B cell (primary cell): Measurements from ENCODE around the gene PCDHGB2. TPM values are rescaled to one million over a fixed set of nuclear protein-coding genes. Genes with fewer than 3 reads are reported as not detected.
A peak's percentile ranks its signal among the peaks of the same experiment; 100 is the strongest.
"Not testable (repeated sequence)": the region's sequence is repeated elsewhere in the genome, so short reads cannot be mapped to it uniquely, and the experiment has no call there.

Experiments
- ATAC-seq: fragments of 200-7000 bp; cut with Tn5 transposase; one replicate; pipeline ENCODE4 v1.10.0; 2021; ENCODE audit warnings: low read depth, mild to moderate bottlenecking, moderate number of reproducible peaks, moderate library complexity
- CTCF ChIA-PET: fragments of 350-600 bp; sonication (Branson Sonifier 250); formaldehyde crosslinking; loops from one replicate; lab custom pipeline; 2021; ENCODE audit warnings: antibody characterized with exemption, inconsistent platforms; lab: Charles Lee
- POLR2A ChIA-PET: fragments of 350-600 bp; sonication (Branson Sonifier 250); formaldehyde crosslinking; loops from one replicate; lab custom pipeline; 2021; ENCODE audit warnings: antibody characterized with exemption; lab: Charles Lee
- DNase-seq: peaks from one replicate; pipeline ENCODE4 v3.0.0; 2013
- H2AFZ ChIP-seq: 2 replicates; pipeline ENCODE4 v1.6.1; 2012; ENCODE audit warnings: mild to moderate bottlenecking, low read depth, low read length; ENCODE audit not compliant: insufficient read depth, poor library complexity, severe bottlenecking
- H3K27ac ChIP-seq, 2 donors: 1 replicate in 1 of 2; 2 replicates in 1 of 2; pipeline ENCODE4 v1.5.1; 2012 to 2013; ENCODE audit warnings: low read length in 2 of 2, mild to moderate bottlenecking in 2 of 2, moderate library complexity in 1 of 2
- H3K27me3 ChIP-seq, 4 experiments: fragments of 200-600 bp in 1 of 4; sonication (generic) in 1 of 4; replicated peaks in 1 of 4; 1 replicate in 2 of 4; 2 replicates in 2 of 4; pipeline versions ENCODE4 v1.6.1 to v1.7.0; 2013 to 2016; ENCODE audit warnings: low read length in 3 of 4, mild to moderate bottlenecking in 2 of 4, mixed read lengths in 1 of 4, moderate library complexity in 1 of 4; ENCODE audit not compliant: insufficient read depth in 4 of 4, control insufficient read depth in 3 of 4; ENCODE audit errors: control extremely low read depth in 1 of 4
- H3K36me3 ChIP-seq, 2 experiments: replicated peaks in 1 of 2; 1 replicate in 1 of 2; 2 replicates in 1 of 2; pipeline versions ENCODE4 v1.6.1 to v1.7.1; 2013; ENCODE audit warnings: low read length in 1 of 2; ENCODE audit not compliant: insufficient read depth in 2 of 2, control insufficient read depth in 1 of 2; ENCODE audit errors: control extremely low read depth in 1 of 2, extremely low read depth in 1 of 2
- H3K4me1 ChIP-seq, 2 donors: fragments of 200-600 bp in 1 of 2; sonication (generic) in 1 of 2; 1 replicate in 1 of 2; 2 replicates in 1 of 2; pipeline versions ENCODE4 v1.5.1 to v1.6.1; 2013 to 2017; ENCODE audit warnings: low read length in 2 of 2; ENCODE audit not compliant: control insufficient read depth in 2 of 2, insufficient read depth in 2 of 2
- H3K4me2 ChIP-seq: replicated peaks from 2 replicates; pipeline ENCODE3; 2012; ENCODE audit warnings: mild to moderate bottlenecking, low read depth, low read length; ENCODE audit not compliant: poor library complexity, severe bottlenecking
- H3K4me3 ChIP-seq, 5 experiments: fragments of 200-600 bp in 1 of 5; sonication (generic) in 1 of 5; 1 replicate in 3 of 5; 2 replicates in 2 of 5; pipeline versions ENCODE4 v1.5.1 to v1.7.0; 2011 to 2016; ENCODE audit warnings: low read length in 4 of 5, mild to moderate bottlenecking in 4 of 5, low read depth in 2 of 5, control low read depth in 1 of 5, moderate library complexity in 1 of 5; ENCODE audit not compliant: insufficient read depth in 1 of 5; ENCODE audit errors: control extremely low read depth in 1 of 5, extremely low read depth in 1 of 5
- H3K79me2 ChIP-seq: fragments of 200-600 bp; sonication (generic); one replicate; pipeline ENCODE4 v1.6.0; 2016; ENCODE audit warnings: low read length; ENCODE audit not compliant: control insufficient read depth, insufficient read depth
- H3K9ac ChIP-seq: fragments of 200-600 bp; sonication (generic); 2 replicates; pipeline ENCODE4 v1.6.1; 2017; ENCODE audit warnings: mild to moderate bottlenecking, low read length, moderate library complexity
- H3K9me3 ChIP-seq, 3 donors: one replicate each; pipeline versions ENCODE4 v1.6.1 to v1.7.1; 2013; ENCODE audit warnings: low read length in 2 of 3; ENCODE audit not compliant: control insufficient read depth in 2 of 3, insufficient read depth in 1 of 3; ENCODE audit errors: control extremely low read depth in 1 of 3
- H4K20me1 ChIP-seq: 2 replicates; pipeline ENCODE4 v1.6.0; 2012; ENCODE audit warnings: mild to moderate bottlenecking, low read length; ENCODE audit not compliant: insufficient read depth, control insufficient read depth, poor library complexity, severe bottlenecking
- H3K27ac Mint-ChIP-seq: one replicate; pipeline ENCODE4 v1.8.0; 2021; ENCODE audit warnings: mixed read lengths
- H3K27me3 Mint-ChIP-seq: one replicate; pipeline ENCODE4 v1.8.0; 2021; ENCODE audit warnings: mixed read lengths
- H3K4me1 Mint-ChIP-seq: one replicate; pipeline ENCODE4 v1.8.0; 2021; ENCODE audit warnings: mixed read lengths
- H3K4me3 Mint-ChIP-seq: one replicate; pipeline ENCODE4 v1.8.0; 2021; ENCODE audit warnings: mixed read lengths
- H3K9me3 Mint-ChIP-seq: one replicate; pipeline ENCODE4 v1.8.0; 2022; ENCODE audit warnings: mixed read lengths; ENCODE audit not compliant: insufficient read depth
- CTCF ChIP-seq: fragments of 200-600 bp; IDR thresholded peaks from one replicate; pipeline ENCODE4 v1.8.0; 2022; ENCODE audit warnings: antibody characterized with exemption, mild to moderate bottlenecking
- EZH2 ChIP-seq: IDR thresholded peaks from 2 replicates; pipeline ENCODE4 v1.6.1; 2012; ENCODE audit warnings: borderline replicate concordance, low read depth, mild to moderate bottlenecking, moderate library complexity, low read length; ENCODE audit not compliant: insufficient read depth, poor library complexity, severe bottlenecking
- WGBS: methylation state at CpG from one replicate; pipeline ENCODE4 v1.1.5; 2013; ENCODE audit warnings: missing lambda C conversion rate; ENCODE audit not compliant: insufficient coverage; 5-methylcytosine and 5-hydroxymethylcytosine counted together
- intact Hi-C: fragments of 100-400 bp; cut with micrococcal nuclease; formaldehyde crosslinking; loops from one replicate; pipeline ENCODE4 v1.10.0; 2022
- polyA plus RNA-seq: library from polyadenylated mRNA; depleted of rRNA; stranded (reverse); fragments of >200 nt; gene quantifications from 2 replicates; pipeline ENCODE4 v1.2.3, GENCODE V29; 2012
- total RNA-seq, 2 donors: library from RNA; stranded (reverse); fragments of 120-200 nt in 1 of 2; gene quantifications; 1 replicate in 1 of 2; 2 replicates in 1 of 2; pipeline versions ENCODE4 v1.2.3 to v1.2.4, GENCODE V29; 2013 to 2022

Gene PCDHGB2
- total and polyA plus RNA-seq, 2 donors (not counting 1 experiment from before 2014, with no cell fraction given): 0.66 to 3.9 TPM

DNA sequence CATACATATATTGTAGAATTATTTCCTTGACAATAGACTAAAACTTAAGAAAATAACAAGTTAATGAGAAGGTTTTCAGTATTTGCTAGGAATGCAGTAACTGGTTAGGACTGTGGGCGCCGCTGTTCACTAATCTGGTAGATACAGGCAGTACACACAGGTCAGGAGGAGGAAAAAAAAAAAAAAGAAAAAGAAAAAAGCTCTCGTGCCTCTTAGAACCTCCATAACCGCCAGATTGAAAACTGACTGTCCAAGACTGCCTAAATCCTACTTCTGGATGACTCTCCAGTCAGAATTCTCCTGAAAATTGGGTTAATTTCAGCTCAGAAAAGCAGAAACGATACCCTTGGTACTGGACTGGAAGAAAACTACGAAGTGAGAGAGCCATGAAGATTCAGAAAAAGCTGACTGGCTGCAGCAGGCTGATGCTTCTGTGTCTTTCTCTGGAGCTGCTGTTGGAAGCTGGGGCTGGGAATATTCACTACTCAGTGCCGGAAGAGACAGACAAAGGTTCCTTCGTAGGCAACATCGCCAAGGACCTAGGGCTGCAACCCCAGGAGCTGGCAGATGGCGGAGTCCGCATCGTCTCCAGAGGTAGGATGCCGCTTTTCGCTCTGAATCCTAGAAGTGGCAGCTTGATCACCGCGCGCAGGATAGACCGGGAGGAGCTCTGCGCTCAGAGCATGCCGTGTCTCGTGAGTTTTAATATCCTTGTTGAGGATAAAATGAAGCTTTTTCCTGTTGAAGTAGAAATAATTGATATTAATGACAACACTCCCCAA, 29.3 kb upstream of the PCDHGB2 start, which contains the start of gene PCDHGA1:
Gene PCDHGA1 (plus strand): TSS at position 216 of the 782 bp plus-strand sequence.
- no peak within 1 kb of the TSS for H3K27ac Mint-ChIP-seq

GRCh38 chr5:141332571-141332970, 27.2 kb upstream of the PCDHGB2 start:
- H3K4me3 ChIP-seq, H3K27ac Mint-ChIP-seq, H3K9ac ChIP-seq, H3K36me3 ChIP-seq, DNase-seq, H3K4me1 Mint-ChIP-seq, H3K79me2 ChIP-seq, intact Hi-C loops, H4K20me1 ChIP-seq, H3K4me2 ChIP-seq, H3K4me1 ChIP-seq, H3K27ac ChIP-seq, H2AFZ ChIP-seq, ATAC-seq, CTCF ChIA-PET, H3K9me3 Mint-ChIP-seq, H3K4me3 Mint-ChIP-seq, POLR2A ChIA-PET: not testable (repeated sequence)
- Histone ChIP-seq H3K27me3 (peaks cover 0 to 52% (median 45%) of the 10 kb centered on the region in 4 experiments), H3K9me3 (peaks cover 12 to 42% (median 38%) of the 10 kb centered on the region in 3 donors)
- H3K27me3 Mint-ChIP-seq: peaks cover 75% of the 10 kb centered on the region
- WGBS: 48% methylated on average over 32 of the region's 39 CpGs

More for the DNA sequence above, 29.3 kb upstream of the PCDHGB2 start, which contains the start of gene PCDHGA1:
- no peak within 1 kb of the TSS for H3K27ac ChIP-seq
- peaks cover 0 to 55% (median 35%) of the 10 kb centered on the region in 4 experiments for H3K27me3 ChIP-seq
- peak within 1 kb of the TSS; percentile 39 for H3K4me2 ChIP-seq
- ChIA-PET CTCF (interaction anchor here (0.9 to 6.9 kb wide), 6 partner anchors 10 to 277 kb away, joined by 3 to 30 read pairs (median 4); partner anchors contain the start of genes PCDHGA3, PCDHGB1 and TAF7), POLR2A (no interaction called here)
- intact Hi-C loops: no loop called here
- peak within 1 kb of the TSS; percentile 36 for H2AFZ ChIP-seq
- H3K9me3 ChIP-seq: peaks cover 10 to 58% (median 38%) of the 10 kb centered on the region in 3 donors
- 37% methylated on average over 12 of the region's 21 CpGs for WGBS
- Mint-ChIP-seq H3K4me3 (peak within 1 kb of the TSS; percentile 37), H3K9me3 (peaks cover 4% of the 10 kb centered on the region), H3K4me1 (peaks cover 7% of the 10 kb centered on the region), H3K27me3 (peaks cover 72% of the 10 kb centered on the region)
- ATAC-seq (peak; percentile 41), DNase-seq (peak; percentile 27)
- H3K4me3 ChIP-seq: peak within 1 kb of the TSS in 2 of 5 experiments; percentile 15 to 30
- no peaks in the 10 kb centered on the region for H3K79me2 ChIP-seq
- no peak within 1 kb of the TSS for H3K9ac ChIP-seq
- H3K36me3 ChIP-seq: no peaks in the 10 kb centered on the region
- peaks cover 3 to 8% of the 10 kb centered on the region in 2 donors for H3K4me1 ChIP-seq
- TF ChIP-seq CTCF (peak; percentile 36), EZH2 (no peak)
- H4K20me1 ChIP-seq: no peaks in the 10 kb centered on the region
